Prostate gland (tissue), 2 donors: ENCODE results near the gene TYMS.

ENCODE experiments used
- CTCF ChIP-seq, 4 experiments: fragments of 200-600 bp in 2 of 4; fragments of 450-650 bp in 2 of 4; sonication (generic) in 2 of 4; IDR thresholded peaks; 1 replicate in 3 of 4; 2 replicates in 1 of 4; pipeline ENCODE4 v1.5.1; 2016 to 2019; ENCODE audit warnings: antibody characterized with exemption in 4 of 4, mild to moderate bottlenecking in 2 of 4, moderate library complexity in 2 of 4
- POLR2A ChIP-seq: fragments of 450-650 bp; IDR thresholded peaks from one replicate; pipeline ENCODE4 v1.6.1; 2016; ENCODE audit warnings: antibody characterized with exemption, mild to moderate bottlenecking
- POLR2AphosphoS5 ChIP-seq: sonication (generic); formaldehyde crosslinking; IDR thresholded peaks from one replicate; pipeline ENCODE4 v1.6.1; 2017; ENCODE audit warnings: antibody characterized with exemption

DNA sequence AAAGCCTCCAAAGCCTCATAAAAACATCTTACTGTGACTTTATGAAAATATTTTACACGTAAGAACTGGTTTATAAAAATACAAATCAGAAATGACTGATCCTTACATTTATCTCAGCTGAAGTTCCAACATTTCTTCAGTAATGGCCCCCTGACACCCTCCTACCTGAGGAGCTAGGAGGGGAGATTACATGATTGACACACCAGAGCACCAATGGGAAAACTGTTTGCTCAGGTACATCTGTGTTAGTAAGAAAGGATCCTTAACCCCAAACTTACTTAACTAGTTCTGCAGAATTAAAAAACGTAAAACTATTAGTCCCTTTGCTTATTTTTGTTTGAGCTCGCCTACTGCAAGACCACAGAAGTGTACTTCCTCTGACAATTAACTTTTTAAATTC is 28.0 kb downstream of the TYMS start:
- TF ChIP-seq CTCF (IDR thresholded peaks at IDR 0.05) (no peak), POLR2A (no peak), POLR2AphosphoS5 (no peak)
